ENCODE results near the gene KRTAP5-5. TPM values are rescaled to one million over a fixed set of nuclear protein-coding genes. Genes with fewer than 3 reads are reported as not detected.

KRTAP5-5 gene
- total RNA-seq, 1 experiment from 2014 or later = not detected

DNA sequence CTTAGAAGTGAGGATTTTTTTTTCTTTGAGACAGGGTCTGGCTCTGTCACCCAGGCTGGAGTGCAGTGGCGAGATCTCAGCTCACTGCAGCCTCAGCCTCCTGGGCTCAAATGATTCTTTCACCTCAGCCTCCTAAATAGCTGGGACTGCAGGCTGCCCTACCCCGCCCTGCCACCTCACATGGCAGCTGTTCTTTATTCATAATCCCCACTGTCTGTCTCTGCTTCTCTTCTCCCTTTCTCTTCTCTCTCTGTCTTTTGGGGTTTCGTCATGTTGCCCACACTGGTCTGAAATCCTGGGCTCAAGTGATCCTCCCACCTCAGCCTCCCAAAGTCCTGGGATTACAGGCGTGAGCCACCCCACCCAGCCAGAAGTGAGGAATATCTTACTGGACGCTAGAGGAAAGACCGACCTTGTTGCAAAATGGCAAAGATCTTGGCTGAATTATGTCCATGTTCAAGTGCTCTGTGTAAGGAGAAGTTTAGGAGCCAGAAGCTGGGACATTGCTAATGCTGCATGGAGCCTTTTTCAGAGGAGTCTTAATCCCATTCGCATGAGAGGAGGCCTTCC, 21.9 kb downstream of the KRTAP5-5 start:
- Histone ChIP-seq H3K27ac (ENCODE audit: insufficient read length, low read depth, low read length) (no peak overlapping the region), H3K14ac (ENCODE audit: insufficient read depth, low read length) (no peak overlapping the region), H3K4me2 (ENCODE audit: insufficient read depth, insufficient read length, low read length) (no peak overlapping the region), H4K91ac (ENCODE audit: insufficient read length, low read depth, low read length) (no peak overlapping the region), H2BK15ac (ENCODE audit: low read depth, low read length) (no peak overlapping the region), H4K5ac (ENCODE audit: insufficient read length, low read depth, low read length) (no peak overlapping the region), H3K23me2 (ENCODE audit: insufficient read length, low read depth, low read length, poor library complexity, severe bottlenecking) (no peaks in the 10 kb centered on the region), H4K8ac (replicated peaks; ENCODE audit: insufficient read length, low read depth, low read length) (no peak overlapping the region), H2BK120ac (ENCODE audit: low read depth, low read length, poor library complexity, severe bottlenecking) (no peak overlapping the region), H3K79me1 (ENCODE audit: insufficient read depth, low read depth, low read length, poor library complexity, severe bottlenecking) (no peaks in the 10 kb centered on the region), H3K9ac (ENCODE audit: extremely low read depth, insufficient read length, low read length) (no peak overlapping the region), H3K23ac (ENCODE audit: insufficient read length, low read depth, low read length) (no peak overlapping the region), H3K27me3 (ENCODE audit: insufficient read depth, low read length) (no peaks in the 10 kb centered on the region; the same call in 1 of the 2 replicates), H3K18ac (ENCODE audit: insufficient read length, low read depth, low read length) (no peak overlapping the region), H2BK20ac (ENCODE audit: low read depth, low read length, poor library complexity, severe bottlenecking) (no peak overlapping the region), H3K9me3 (ENCODE audit: control insufficient read depth, low read depth, low read length) (no peaks in the 10 kb centered on the region), H3K79me2 (ENCODE audit: insufficient read depth, low read length) (no peaks in the 10 kb centered on the region), H3K4ac (ENCODE audit: low read depth, low read length) (no peak overlapping the region), H3T11ph (ENCODE audit: low read length) (no peak overlapping the region), H4K20me1 (ENCODE audit: control insufficient read depth, insufficient read depth, insufficient read length) (no peaks in the 10 kb centered on the region), H2AK5ac (ENCODE audit: insufficient read length, low read length) (no peak overlapping the region), H3K4me1 (ENCODE audit: insufficient read depth, low read length) (no peaks in the 10 kb centered on the region), H2BK5ac (ENCODE audit: insufficient read length, low read length) (no peak overlapping the region), H3K56ac (ENCODE audit: insufficient read length, low read depth, low read length) (no peak overlapping the region), H2AFZ (ENCODE audit: low read length) (no peak overlapping the region), H2BK12ac (ENCODE audit: insufficient read length, low read depth, low read length) (no peak overlapping the region)
- H3K27me3 Mint-ChIP-seq (ENCODE audit: low read depth) = peaks cover 42% of the 10 kb centered on the region
- no CpG with 5 or more reads among the region's 7 CpGs for WGBS (ENCODE audit: extremely low coverage, insufficient read length, low lambda C conversion rate)
- no peak for DNase-seq
- H3K4me3 Mint-ChIP-seq = no peak overlapping the region
- H3K27ac Mint-ChIP-seq = no peak overlapping the region
- peaks cover 0 to 4% of the 10 kb centered on the region in 2 experiments; a peak in 1 of 5 replicates for H3K9me3 Mint-ChIP-seq
- TF ChIP-seq, protein P1, sequence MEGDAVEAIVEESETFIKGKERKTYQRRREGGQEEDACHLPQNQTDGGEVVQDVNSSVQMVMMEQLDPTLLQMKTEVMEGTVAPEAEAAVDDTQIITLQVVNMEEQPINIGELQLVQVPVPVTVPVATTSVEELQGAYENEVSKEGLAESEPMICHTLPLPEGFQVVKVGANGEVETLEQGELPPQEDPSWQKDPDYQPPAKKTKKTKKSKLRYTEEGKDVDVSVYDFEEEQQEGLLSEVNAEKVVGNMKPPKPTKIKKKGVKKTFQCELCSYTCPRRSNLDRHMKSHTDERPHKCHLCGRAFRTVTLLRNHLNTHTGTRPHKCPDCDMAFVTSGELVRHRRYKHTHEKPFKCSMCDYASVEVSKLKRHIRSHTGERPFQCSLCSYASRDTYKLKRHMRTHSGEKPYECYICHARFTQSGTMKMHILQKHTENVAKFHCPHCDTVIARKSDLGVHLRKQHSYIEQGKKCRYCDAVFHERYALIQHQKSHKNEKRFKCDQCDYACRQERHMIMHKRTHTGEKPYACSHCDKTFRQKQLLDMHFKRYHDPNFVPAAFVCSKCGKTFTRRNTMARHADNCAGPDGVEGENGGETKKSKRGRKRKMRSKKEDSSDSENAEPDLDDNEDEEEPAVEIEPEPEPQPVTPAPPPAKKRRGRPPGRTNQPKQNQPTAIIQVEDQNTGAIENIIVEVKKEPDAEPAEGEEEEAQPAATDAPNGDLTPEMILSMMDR (conservative IDR thresholded peaks at IDR 0.05) = no peak
- peaks cover 2 to 8% of the 10 kb centered on the region in 2 experiments; a peak in 3 of 4 replicates for H3K4me1 Mint-ChIP-seq
- H3K36me3 Mint-ChIP-seq (ENCODE audit: insufficient read depth in 1 of 3, low read depth in 3 of 3) = no peaks in the 10 kb centered on the region
